HG03521 (cell line): ENCODE data around the gene PNMT.
"Not testable (repeated sequence)": the region's sequence is repeated elsewhere in the genome, so short reads cannot be mapped to it uniquely, and the experiment has no call there.

ENCODE experiments used
- ATAC-seq: cut with Tn5 transposase; IDR thresholded peaks from one replicate; pipeline ENCODE4 v1.9.1; 2021; ENCODE audit warnings: mild to moderate bottlenecking, moderate library complexity; ENCODE audit not compliant: unreplicated experiment

The PNMT gene

GRCh38 chr17:39705786-39706348 lies 37.6 kb downstream of the PNMT start:
- ATAC-seq = no peak

DNA sequence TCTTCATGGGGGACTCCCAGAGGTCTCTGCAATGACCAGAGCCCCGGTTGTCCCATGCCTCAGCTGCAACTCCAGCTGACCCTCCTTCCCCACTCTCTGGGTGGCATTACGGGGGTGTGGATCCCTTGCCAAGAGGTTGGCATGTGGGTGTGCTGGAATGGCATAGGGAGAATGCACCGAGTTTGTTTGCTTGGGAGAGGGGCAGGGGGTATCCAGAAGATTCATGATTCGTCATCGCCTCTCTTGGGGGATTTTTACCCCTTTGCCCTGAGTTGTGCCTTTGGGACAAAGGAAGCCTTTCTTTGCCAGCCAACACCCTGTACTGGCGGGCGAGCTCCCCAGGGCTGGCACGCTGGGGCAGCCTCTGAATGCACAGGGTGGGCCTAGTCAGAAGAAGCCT lies 38.1 kb downstream of the PNMT start:
- no peak for ATAC-seq

- no peak for ATAC-seq
Measured at GRCh38 chr17:39706921-39707337, 38.7 kb downstream of the PNMT start.

- no peak for ATAC-seq
Measured at GRCh38 chr17:39709319-39709997, 41.2 kb downstream of the PNMT start.

DNA sequence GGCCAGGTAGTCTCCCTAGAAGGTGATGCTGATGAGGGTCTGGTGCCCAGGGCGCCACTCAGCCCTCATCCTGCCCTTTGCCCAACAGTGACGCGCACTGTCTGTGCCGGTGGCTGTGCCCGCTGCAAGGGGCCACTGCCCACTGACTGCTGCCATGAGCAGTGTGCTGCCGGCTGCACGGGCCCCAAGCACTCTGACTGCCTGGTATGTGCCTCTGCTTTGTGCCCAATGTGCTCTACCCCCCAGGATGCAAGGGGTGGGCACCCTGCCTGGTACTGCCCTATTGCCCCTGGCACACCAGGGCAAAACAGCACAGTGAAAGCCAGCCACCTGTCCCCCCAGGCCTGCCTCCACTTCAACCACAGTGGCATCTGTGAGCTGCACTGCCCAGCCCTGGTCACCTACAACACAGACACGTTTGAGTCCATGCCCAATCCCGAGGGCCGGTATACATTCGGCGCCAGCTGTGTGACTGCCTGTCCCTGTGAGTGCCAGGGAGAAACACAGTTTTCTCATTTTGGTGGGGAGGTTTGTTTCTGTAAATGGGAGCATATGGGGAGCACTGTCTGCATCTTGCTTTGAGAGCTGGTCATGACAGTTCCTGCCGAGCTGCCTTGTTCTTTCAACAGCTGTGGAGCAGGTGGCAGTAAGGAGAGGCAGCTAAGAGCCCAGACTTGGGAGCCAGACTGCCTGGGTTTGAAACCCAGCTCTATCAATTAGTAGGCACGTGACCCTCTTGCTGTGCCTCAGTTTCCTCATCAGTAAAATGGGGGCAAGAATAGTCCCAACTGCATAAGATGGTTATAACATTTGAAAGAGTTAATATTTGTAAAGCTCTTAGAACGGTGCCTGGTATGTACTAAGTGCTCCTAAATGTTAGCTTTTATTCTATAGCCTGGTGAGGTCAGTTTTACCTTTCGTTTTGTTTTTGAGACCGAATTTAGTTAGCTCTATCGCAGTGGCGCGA lies 42.0 kb downstream of the PNMT start:
- no peak for ATAC-seq

- ATAC-seq = not testable (repeated sequence)
Measured at GRCh38 chr17:39711071-39711470, 42.8 kb downstream of the PNMT start.

- ATAC-seq = no peak
Measured at GRCh38 chr17:39711851-39712250, 43.6 kb downstream of the PNMT start.

- ATAC-seq = no peak
Measured at GRCh38 chr17:39714234-39714633, 46.0 kb downstream of the PNMT start.

DNA sequence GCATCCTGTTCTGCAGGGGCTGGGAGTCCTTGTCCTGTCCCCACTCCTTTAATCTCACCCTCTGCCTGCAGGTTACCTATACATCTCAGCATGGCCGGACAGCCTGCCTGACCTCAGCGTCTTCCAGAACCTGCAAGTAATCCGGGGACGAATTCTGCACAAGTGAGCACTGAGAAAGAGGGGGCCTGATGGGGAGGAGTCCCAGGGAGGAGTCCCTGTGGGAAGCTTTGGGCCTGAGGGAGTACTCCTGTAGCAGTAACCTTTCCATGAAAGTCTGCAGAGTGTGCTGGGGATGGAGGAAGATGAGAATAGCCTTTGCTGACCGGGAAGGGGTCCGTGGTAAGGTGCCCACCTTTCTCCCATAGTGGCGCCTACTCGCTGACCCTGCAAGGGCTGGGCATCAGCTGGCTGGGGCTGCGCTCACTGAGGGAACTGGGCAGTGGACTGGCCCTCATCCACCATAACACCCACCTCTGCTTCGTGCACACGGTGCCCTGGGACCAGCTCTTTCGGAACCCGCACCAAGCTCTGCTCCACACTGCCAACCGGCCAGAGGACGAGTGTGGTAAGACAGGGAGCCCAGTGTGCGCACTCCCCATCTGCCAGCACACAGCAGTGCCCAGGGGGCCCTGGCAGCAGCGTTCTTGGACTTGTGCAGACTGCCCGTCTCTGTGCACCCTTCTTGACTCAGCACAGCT lies 47.3 kb downstream of the PNMT start:
- ATAC-seq = no peak

DNA sequence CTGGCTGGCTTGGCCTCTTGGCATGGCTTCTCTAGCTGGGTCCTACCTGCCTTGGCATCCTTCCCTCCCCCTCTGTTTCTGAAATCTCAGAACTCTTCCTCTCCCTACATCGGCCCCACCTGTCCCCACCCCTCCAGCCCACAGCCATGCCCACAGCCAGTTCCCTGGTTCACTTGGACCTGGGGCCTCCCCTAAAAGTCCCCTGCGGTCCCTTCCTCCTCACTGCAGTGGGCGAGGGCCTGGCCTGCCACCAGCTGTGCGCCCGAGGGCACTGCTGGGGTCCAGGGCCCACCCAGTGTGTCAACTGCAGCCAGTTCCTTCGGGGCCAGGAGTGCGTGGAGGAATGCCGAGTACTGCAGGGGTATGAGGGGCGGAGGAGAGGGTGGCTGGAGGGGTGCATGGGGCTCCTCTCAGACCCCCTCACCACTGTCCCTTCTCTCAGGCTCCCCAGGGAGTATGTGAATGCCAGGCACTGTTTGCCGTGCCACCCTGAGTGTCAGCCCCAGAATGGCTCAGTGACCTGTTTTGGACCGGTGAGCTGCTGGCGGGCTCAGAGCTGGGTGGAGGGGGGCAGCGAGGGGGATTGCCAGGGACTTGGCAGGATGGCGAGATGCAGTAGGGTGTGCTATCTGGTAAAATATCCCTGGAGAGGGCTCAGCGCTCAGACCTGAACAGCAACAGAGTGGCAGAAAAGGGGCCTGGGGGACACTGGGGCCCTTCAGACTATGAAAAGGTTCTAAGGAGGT lies 48.0 kb downstream of the PNMT start:
- ATAC-seq = no peak

DNA sequence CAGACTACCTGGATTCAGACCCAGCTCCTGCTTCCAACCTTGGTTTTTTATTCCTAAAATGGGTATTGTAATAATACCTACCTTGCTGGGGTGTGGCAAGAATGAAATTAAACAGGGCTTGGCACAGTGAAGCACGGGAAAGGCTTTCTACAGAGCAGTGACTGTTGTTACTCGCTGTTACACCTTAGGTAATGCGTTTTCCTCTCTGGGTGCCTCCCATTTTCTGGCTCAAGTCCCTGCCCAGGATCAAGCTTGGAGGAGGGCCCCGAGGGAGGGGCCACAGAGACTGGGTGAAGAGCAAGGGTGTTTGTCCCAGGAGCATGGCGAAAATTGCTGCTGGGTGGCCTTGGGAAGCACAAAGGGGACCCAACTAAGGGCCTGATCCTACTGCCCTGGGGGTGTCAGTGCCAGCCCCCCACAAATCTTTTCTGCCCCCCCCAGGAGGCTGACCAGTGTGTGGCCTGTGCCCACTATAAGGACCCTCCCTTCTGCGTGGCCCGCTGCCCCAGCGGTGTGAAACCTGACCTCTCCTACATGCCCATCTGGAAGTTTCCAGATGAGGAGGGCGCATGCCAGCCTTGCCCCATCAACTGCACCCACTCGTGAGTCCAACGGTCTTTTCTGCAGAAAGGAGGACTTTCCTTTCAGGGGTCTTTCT lies 48.8 kb downstream of the PNMT start:
- no peak for ATAC-seq

DNA sequence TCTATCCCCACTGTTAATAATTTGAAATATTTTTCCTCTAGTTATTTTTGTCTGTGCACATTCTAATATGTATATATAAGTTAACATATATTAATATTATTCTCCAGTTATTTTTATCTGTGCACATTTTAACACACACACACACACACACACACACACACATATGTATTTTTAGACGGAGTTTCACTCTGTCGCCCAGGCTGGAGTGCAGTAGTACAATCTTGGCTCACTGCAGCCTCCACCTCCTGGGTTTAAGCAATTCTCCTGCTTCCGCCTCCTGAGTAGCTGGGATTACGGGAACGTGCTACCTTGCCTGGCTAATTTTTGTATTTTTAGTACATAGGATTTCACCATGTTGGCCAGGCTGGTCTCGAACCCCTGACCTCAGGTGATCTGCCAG lies 49.4 kb downstream of the PNMT start:
- no peak for ATAC-seq

GRCh38 chr17:39719563-39720355 lies 51.5 kb downstream of the PNMT start:
- no peak for ATAC-seq
